ENCODE results near the gene PTX4. TPM values are rescaled to one million over a fixed set of nuclear protein-coding genes. Genes with fewer than 3 reads are reported as not detected.
"Not testable (repeated sequence)": the region's sequence is repeated elsewhere in the genome, so short reads cannot be mapped to it uniquely, and the experiment has no call there.

PTX4 gene
- polyA plus RNA-seq, 1 donor (not counting 4 experiments of a cell fraction or from before 2014, with no cell fraction given), result not detected

- TF ChIP-seq EZH2 (IDR thresholded peaks at IDR 0.05; ENCODE audit: low read length), result no peak
- TF ChIP-seq CTCF (optimal IDR thresholded peaks at IDR 0.05 in 1 of 3, IDR thresholded peaks at IDR 0.05 in 1 of 3, conservative IDR thresholded peaks at IDR 0.05 in 1 of 3; ENCODE audit: extremely low read depth in 1 of 3, insufficient read depth in 2 of 3, low read length in 3 of 3), result no peak
- Histone ChIP-seq H3K4me3 (ENCODE audit: control insufficient read depth in 2 of 3, extremely low read depth in 1 of 3, insufficient read depth in 2 of 3, low read depth in 1 of 3, low read length in 3 of 3) (no peak overlapping the region), H2AFZ (ENCODE audit: control insufficient read depth, low read length) (no peak overlapping the region), H3K27ac (ENCODE audit: control insufficient read depth, insufficient read depth, low read length) (no peak overlapping the region), H3K4me1 (ENCODE audit: control insufficient read depth, extremely low read depth, insufficient read depth, low read length) (no peaks in the 10 kb centered on the region), H4K20me1 (ENCODE audit: control insufficient read depth, extremely low read depth, insufficient read depth, low read length) (no peaks in the 10 kb centered on the region), H3K9ac (ENCODE audit: control insufficient read depth, extremely low read depth, insufficient read depth, low read length) (no peak overlapping the region), H3K9me1 (ENCODE audit: control insufficient read depth, extremely low read depth, insufficient read depth, low read length) (no peaks in the 10 kb centered on the region), H3K4me2 (ENCODE audit: control insufficient read depth, extremely low read depth, insufficient read depth, low read depth, low read length) (no peak overlapping the region), H3K9me3 (ENCODE audit: control insufficient read depth, low read depth, low read length) (no peaks in the 10 kb centered on the region), H3K36me3 (ENCODE audit: control insufficient read depth in 2 of 2, extremely low read depth in 1 of 2, insufficient read depth in 2 of 2, low read length in 2 of 2) (peaks cover 0 to 9% of the 10 kb centered on the region in 2 experiments), H3K27me3 (ENCODE audit: control insufficient read depth, extremely low read depth, insufficient read depth, low read length) (no peaks in the 10 kb centered on the region), H3K79me2 (ENCODE audit: control insufficient read depth, insufficient read depth, low read length) (no peaks in the 10 kb centered on the region)
- DNase-seq (ENCODE audit: low read depth, low spot score), result no peak
- FAIRE-seq, result no peak
- dilution Hi-C loops (cut with MboI; ENCODE audit: extremely low pct_ligation_motif_present, low sequenced_read_pairs), result no loop called here
Measured at GRCh38 chr16:1442697-1443096, 46.0 kb downstream of the PTX4 start.

GRCh38 chr16:1441391-1441829 lies 47.3 kb downstream of the PTX4 start:
- no peak overlapping the region for H3K27ac ChIP-seq (ENCODE audit: control insufficient read depth, insufficient read depth, low read length)
- H3K36me3 ChIP-seq (ENCODE audit: control insufficient read depth in 2 of 2, extremely low read depth in 1 of 2, insufficient read depth in 2 of 2, low read length in 2 of 2), result peaks cover 0 to 6% of the 10 kb centered on the region in 2 experiments
- no peak overlapping the region for H2AFZ ChIP-seq (ENCODE audit: control insufficient read depth, low read length)
- no peak overlapping the region for H3K4me2 ChIP-seq (ENCODE audit: control insufficient read depth, extremely low read depth, insufficient read depth, low read depth, low read length)
- no peak overlapping the region for H3K4me3 ChIP-seq (ENCODE audit: control insufficient read depth in 2 of 3, extremely low read depth in 1 of 3, insufficient read depth in 2 of 3, low read depth in 1 of 3, low read length in 3 of 3)
- no peaks in the 10 kb centered on the region for H3K4me1 ChIP-seq (ENCODE audit: control insufficient read depth, extremely low read depth, insufficient read depth, low read length)
- H3K79me2 ChIP-seq (ENCODE audit: control insufficient read depth, insufficient read depth, low read length), result no peaks in the 10 kb centered on the region
- FAIRE-seq, result no peak
- no peak overlapping the region for H3K9ac ChIP-seq (ENCODE audit: control insufficient read depth, extremely low read depth, insufficient read depth, low read length)
- no peaks in the 10 kb centered on the region for H4K20me1 ChIP-seq (ENCODE audit: control insufficient read depth, extremely low read depth, insufficient read depth, low read length)
- H3K9me3 ChIP-seq (ENCODE audit: control insufficient read depth, low read depth, low read length), result no peaks in the 10 kb centered on the region
- H3K27me3 ChIP-seq (ENCODE audit: control insufficient read depth, extremely low read depth, insufficient read depth, low read length), result no peaks in the 10 kb centered on the region
- DNase-seq (ENCODE audit: low read depth, low spot score), result no peak
- TF ChIP-seq CTCF (optimal IDR thresholded peaks at IDR 0.05 in 1 of 3, IDR thresholded peaks at IDR 0.05 in 1 of 3, conservative IDR thresholded peaks at IDR 0.05 in 1 of 3; ENCODE audit: extremely low read depth in 1 of 3, insufficient read depth in 2 of 3, low read length in 3 of 3) (no peak), EZH2 (IDR thresholded peaks at IDR 0.05; ENCODE audit: low read length) (no peak)
- dilution Hi-C loops (cut with MboI; ENCODE audit: extremely low pct_ligation_motif_present, low sequenced_read_pairs), result no loop called here
- H3K9me1 ChIP-seq (ENCODE audit: control insufficient read depth, extremely low read depth, insufficient read depth, low read length), result no peaks in the 10 kb centered on the region

- H3K79me2 ChIP-seq (ENCODE audit: control insufficient read depth, insufficient read depth, low read length); H3K9me1 ChIP-seq (ENCODE audit: control insufficient read depth, extremely low read depth, insufficient read depth, low read length); H2AFZ ChIP-seq (ENCODE audit: control insufficient read depth, low read length); H3K9ac ChIP-seq (ENCODE audit: control insufficient read depth, extremely low read depth, insufficient read depth, low read length); H3K4me2 ChIP-seq (ENCODE audit: control insufficient read depth, extremely low read depth, insufficient read depth, low read depth, low read length); H3K27me3 ChIP-seq (ENCODE audit: control insufficient read depth, extremely low read depth, insufficient read depth, low read length); DNase-seq (ENCODE audit: low read depth, low spot score); H3K4me3 ChIP-seq (ENCODE audit: control insufficient read depth in 2 of 3, extremely low read depth in 1 of 3, insufficient read depth in 2 of 3, low read depth in 1 of 3, low read length in 3 of 3); H3K36me3 ChIP-seq (ENCODE audit: control insufficient read depth in 2 of 2, extremely low read depth in 1 of 2, insufficient read depth in 2 of 2, low read length in 2 of 2); H4K20me1 ChIP-seq (ENCODE audit: control insufficient read depth, extremely low read depth, insufficient read depth, low read length); H3K27ac ChIP-seq (ENCODE audit: control insufficient read depth, insufficient read depth, low read length); dilution Hi-C loops (cut with MboI; ENCODE audit: extremely low pct_ligation_motif_present, low sequenced_read_pairs); FAIRE-seq; H3K4me1 ChIP-seq (ENCODE audit: control insufficient read depth, extremely low read depth, insufficient read depth, low read length); H3K9me3 ChIP-seq (ENCODE audit: control insufficient read depth, low read depth, low read length): not testable (repeated sequence)
Measured at GRCh38 chr16:1439699-1440074, 49.1 kb downstream of the PTX4 start.

Measured in keratinocyte (primary cell).